HG02885 (cell line): ENCODE results near the gene UBALD1.

Experiments used
- ATAC-seq: cut with Tn5 transposase; IDR thresholded peaks from one replicate; pipeline ENCODE4 v1.9.1; 2021; ENCODE audit warnings: mild to moderate bottlenecking; ENCODE audit not compliant: unreplicated experiment, poor library complexity

Gene UBALD1

GRCh38 chr16:4570086-4570485, 44.6 kb downstream of the UBALD1 start:
- no peak for ATAC-seq

DNA sequence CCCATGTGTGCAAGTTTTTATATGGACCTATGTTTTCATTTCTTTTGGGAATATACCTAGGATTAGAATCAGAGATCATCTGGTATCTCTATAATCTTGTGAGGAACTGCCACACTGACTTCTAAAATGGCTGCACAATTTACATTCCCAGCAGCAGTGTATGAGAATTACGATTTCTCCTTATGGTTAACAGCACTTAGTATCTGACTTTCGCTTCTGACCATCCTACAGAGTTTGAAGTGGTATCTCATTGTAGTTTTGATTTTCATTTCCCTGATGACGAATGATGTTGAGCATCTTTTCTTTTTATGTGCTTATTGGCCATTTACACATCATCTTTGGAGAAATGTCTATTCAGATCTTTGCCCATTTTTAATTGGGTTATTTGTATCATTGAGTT, 48.5 kb downstream of the UBALD1 start:
- no peak for ATAC-seq

DNA sequence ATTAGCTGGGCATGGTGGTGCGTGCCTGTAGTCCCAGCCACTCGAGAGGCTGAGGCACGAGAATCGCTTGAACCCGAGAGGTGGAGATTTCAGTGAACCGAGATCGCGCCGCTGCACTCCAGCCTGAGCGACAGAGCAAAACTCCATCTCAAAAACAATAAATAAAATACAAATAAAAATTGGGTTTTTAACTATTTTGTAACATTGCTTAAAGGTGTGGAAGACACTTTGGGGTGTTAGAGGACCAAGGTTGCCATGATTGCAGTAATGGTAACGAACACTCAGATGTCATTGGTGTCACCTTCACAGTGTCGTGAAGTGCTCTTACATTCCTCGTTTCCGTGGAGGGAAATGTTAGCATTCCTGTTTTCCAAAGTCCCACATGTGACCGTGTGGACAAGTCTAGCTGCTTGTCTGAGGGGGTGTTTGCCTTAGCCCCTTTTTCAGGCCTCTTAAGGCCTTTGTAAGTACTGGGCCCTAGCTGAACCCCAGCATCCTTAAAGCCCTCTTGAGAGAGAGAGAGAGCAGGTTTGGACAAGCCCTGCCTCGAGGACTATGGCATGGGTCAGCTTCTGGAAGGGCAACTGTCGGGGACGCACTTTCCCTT, 49.9 kb downstream of the UBALD1 start:
- ATAC-seq = no peak

GRCh38 chr16:4561596-4561995, 53.1 kb downstream of the UBALD1 start:
- ATAC-seq = no peak
